ENCODE results near the gene PUSL1.

Gene PUSL1

GRCh38 chr1:1358433-1359271 is 50.3 kb downstream of the PUSL1 start, which contains the start of gene MXRA8:
Gene MXRA8 (minus strand): TSS chr1:1358555. CDS start chr1:1358504, 51 bp downstream.
- no peak for DNase-seq
- H3K4me3 Mint-ChIP-seq = no peak within 1 kb of the TSS
- peaks cover 13% of the 10 kb centered on the region for H3K4me1 Mint-ChIP-seq (ENCODE audit: low read depth)
- no peaks in the 10 kb centered on the region for H3K9me3 Mint-ChIP-seq
- H3K27ac Mint-ChIP-seq = no peak within 1 kb of the TSS
- H3K36me3 Mint-ChIP-seq (ENCODE audit: low read depth) = no peaks in the 10 kb centered on the region
- H3K27me3 Mint-ChIP-seq = peaks cover 28% of the 10 kb centered on the region

GRCh38 chr1:1359308-1359663 is 50.9 kb downstream of the PUSL1 start:
- H3K27me3 Mint-ChIP-seq = peaks cover 22% of the 10 kb centered on the region
- H3K4me3 Mint-ChIP-seq = no peak overlapping the region
- peaks cover 11% of the 10 kb centered on the region for H3K4me1 Mint-ChIP-seq (ENCODE audit: low read depth)
- H3K9me3 Mint-ChIP-seq = no peaks in the 10 kb centered on the region
- no peak for DNase-seq
- H3K36me3 Mint-ChIP-seq (ENCODE audit: low read depth) = no peaks in the 10 kb centered on the region
- H3K27ac Mint-ChIP-seq = no peak overlapping the region

DNA sequence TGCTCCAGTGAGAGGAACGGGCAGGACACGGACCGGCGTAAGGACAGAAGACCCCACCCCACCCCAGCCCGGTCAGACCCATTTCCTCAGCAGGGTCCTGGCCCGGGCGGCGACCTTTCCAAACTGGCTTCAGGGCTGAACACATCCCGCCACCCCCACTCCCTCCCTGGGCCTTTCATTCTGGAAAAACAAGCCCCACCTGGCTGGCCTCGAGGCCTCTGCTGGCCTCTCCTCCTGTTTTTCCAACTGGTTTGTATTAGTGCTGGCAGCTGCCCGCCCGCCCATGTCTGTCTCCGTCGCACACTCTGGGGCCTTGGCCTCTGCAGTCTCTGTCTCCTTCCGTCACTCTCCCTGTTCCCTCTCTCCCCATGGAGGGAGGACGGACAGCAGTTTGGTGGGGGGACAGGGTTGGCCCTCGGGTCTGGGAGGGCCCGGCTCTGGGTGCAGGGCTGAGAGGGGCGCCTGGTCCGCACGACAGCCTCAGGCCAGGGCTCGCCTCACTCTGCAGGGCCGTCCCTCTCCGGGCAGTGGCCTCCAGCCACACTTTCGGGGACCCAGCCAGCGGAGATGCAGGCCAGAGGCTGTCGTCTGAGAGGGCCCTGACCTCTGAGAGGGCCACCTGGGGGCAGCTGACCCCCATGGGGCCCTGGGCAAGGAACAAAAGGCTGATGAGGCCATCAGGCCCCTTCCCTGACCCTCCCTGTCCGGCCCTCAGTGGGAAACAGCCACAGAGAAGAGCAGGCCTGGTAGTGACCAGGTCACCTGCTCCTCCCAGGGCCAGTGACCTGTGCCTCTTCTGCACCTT is 51.5 kb downstream of the PUSL1 start:
- Mint-ChIP-seq H3K9me3 (no peaks in the 10 kb centered on the region), H3K4me1 (ENCODE audit: low read depth) (peaks cover 11% of the 10 kb centered on the region), H3K27me3 (peaks cover 21% of the 10 kb centered on the region), H3K36me3 (ENCODE audit: low read depth) (no peaks in the 10 kb centered on the region), H3K27ac (no peak overlapping the region), H3K4me3 (no peak overlapping the region)
- no peak for DNase-seq

DNA sequence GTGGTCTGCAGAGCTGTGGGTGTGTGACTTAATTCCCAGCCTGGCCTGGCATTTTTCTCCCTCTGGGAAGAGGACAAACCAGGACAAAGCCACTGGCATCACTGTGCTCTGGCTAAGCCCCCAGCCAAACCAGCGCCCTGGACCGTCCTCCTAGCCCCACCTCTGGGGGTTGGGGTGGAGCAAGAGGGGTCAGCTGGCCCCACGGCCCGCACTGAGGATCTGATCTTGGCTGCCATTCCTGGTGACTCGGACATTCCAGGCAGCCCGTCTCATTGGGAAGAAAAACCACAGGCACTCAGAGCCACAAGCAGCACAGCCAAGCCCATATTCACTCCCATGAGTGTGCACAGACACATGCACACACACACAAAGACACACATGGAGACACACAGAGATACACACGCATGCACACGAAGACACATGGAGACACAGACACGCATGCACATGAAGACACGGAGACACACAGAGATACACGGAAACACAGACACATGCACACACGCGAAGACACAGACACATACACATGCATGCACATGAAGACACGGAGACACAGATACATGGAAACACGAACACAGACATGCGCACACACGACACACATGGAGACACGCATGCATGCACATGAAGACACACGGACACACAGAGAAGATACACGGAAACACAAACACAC is 52.2 kb downstream of the PUSL1 start:
- Mint-ChIP-seq H3K27ac (no peak overlapping the region), H3K4me3 (no peak overlapping the region), H3K9me3 (no peaks in the 10 kb centered on the region), H3K36me3 (ENCODE audit: low read depth) (no peaks in the 10 kb centered on the region), H3K27me3 (peaks cover 21% of the 10 kb centered on the region), H3K4me1 (ENCODE audit: low read depth) (peaks cover 11% of the 10 kb centered on the region)
- no peak for DNase-seq

Measured in activated T-cell treated with anti-CD3 and anti-CD28 coated beads, Interleukin-2, amount 50 U/mL, for 24 hours (primary cell).